Measurements from ENCODE around the gene MTUS2. TPM values are rescaled to one million over a fixed set of nuclear protein-coding genes. Genes with fewer than 3 reads are reported as not detected.

MTUS2 gene
- total RNA-seq, 1 experiment from 2014 or later = 0.35 TPM

DNA sequence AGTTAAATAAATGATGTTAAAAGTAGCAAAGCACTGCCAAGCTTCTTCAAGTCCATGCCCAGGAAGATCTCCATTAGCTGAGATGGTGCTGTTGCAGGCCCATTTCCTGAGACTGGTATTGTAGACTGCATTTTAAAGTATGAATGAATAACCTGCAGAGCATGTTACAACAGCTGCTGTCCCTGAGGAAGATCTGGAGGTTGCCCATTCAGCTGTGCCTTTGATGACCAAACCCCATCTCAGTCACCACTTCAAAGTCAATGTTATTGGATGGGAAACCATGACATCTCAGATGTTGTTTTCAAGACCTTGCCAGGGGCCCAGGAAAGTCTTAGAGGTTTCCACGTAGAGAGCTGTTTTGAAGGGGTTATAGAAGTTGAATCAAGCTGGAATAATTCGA, 281.3 kb downstream of the MTUS2 start:
- Histone ChIP-seq H3K27ac (ENCODE audit: insufficient read length, low read depth, low read length) (no peak overlapping the region), H3K4me2 (ENCODE audit: insufficient read depth, insufficient read length, low read length) (no peak overlapping the region), H3K9me3 (ENCODE audit: control insufficient read depth, low read depth, low read length) (no peaks in the 10 kb centered on the region), H4K8ac (replicated peaks; ENCODE audit: insufficient read length, low read depth, low read length) (no peak overlapping the region), H2BK12ac (ENCODE audit: insufficient read length, low read depth, low read length) (no peak overlapping the region), H3K9ac (ENCODE audit: extremely low read depth, insufficient read length, low read length) (no peak overlapping the region), H2BK20ac (ENCODE audit: low read depth, low read length, poor library complexity, severe bottlenecking) (no peak overlapping the region), H2AK5ac (ENCODE audit: insufficient read length, low read length) (no peak overlapping the region), H3K27me3 (ENCODE audit: insufficient read depth, low read length) (no peaks in the 10 kb centered on the region), H4K91ac (ENCODE audit: insufficient read length, low read depth, low read length) (no peak overlapping the region), H3K23me2 (ENCODE audit: insufficient read length, low read depth, low read length, poor library complexity, severe bottlenecking) (no peaks in the 10 kb centered on the region), H3T11ph (ENCODE audit: low read length) (no peak overlapping the region), H3K14ac (ENCODE audit: insufficient read depth, low read length) (no peak overlapping the region), H2AFZ (ENCODE audit: low read length) (no peak overlapping the region), H3K56ac (ENCODE audit: insufficient read length, low read depth, low read length) (no peak overlapping the region), H3K18ac (ENCODE audit: insufficient read length, low read depth, low read length) (no peak overlapping the region), H3K79me2 (ENCODE audit: insufficient read depth, low read length) (no peaks in the 10 kb centered on the region), H2BK5ac (ENCODE audit: insufficient read length, low read length) (no peak overlapping the region), H4K20me1 (ENCODE audit: control insufficient read depth, insufficient read depth, insufficient read length) (no peaks in the 10 kb centered on the region), H3K4ac (ENCODE audit: low read depth, low read length) (no peak overlapping the region), H4K5ac (ENCODE audit: insufficient read length, low read depth, low read length) (no peak overlapping the region), H3K4me1 (ENCODE audit: insufficient read depth, low read length) (no peaks in the 10 kb centered on the region), H2BK15ac (ENCODE audit: low read depth, low read length) (no peak overlapping the region), H3K23ac (ENCODE audit: insufficient read length, low read depth, low read length) (no peak overlapping the region), H2BK120ac (ENCODE audit: low read depth, low read length, poor library complexity, severe bottlenecking) (no peak overlapping the region), H3K79me1 (ENCODE audit: insufficient read depth, low read depth, low read length, poor library complexity, severe bottlenecking) (no peaks in the 10 kb centered on the region)
- Mint-ChIP-seq H3K27me3 (ENCODE audit: low read depth) (no peaks in the 10 kb centered on the region; the same call in 1 of the 2 replicates), H3K36me3 (ENCODE audit: insufficient read depth in 1 of 3, low read depth in 3 of 3) (no peaks in the 10 kb centered on the region), H3K27ac (no peak overlapping the region), H3K4me1 (peaks cover 2% of the 10 kb centered on the region in 2 experiments), H3K9me3 (peaks cover 0 to 2% of the 10 kb centered on the region in 2 experiments; a peak in 1 of 5 replicates), H3K4me3 (no peak overlapping the region)
- TF ChIP-seq, protein P1, sequence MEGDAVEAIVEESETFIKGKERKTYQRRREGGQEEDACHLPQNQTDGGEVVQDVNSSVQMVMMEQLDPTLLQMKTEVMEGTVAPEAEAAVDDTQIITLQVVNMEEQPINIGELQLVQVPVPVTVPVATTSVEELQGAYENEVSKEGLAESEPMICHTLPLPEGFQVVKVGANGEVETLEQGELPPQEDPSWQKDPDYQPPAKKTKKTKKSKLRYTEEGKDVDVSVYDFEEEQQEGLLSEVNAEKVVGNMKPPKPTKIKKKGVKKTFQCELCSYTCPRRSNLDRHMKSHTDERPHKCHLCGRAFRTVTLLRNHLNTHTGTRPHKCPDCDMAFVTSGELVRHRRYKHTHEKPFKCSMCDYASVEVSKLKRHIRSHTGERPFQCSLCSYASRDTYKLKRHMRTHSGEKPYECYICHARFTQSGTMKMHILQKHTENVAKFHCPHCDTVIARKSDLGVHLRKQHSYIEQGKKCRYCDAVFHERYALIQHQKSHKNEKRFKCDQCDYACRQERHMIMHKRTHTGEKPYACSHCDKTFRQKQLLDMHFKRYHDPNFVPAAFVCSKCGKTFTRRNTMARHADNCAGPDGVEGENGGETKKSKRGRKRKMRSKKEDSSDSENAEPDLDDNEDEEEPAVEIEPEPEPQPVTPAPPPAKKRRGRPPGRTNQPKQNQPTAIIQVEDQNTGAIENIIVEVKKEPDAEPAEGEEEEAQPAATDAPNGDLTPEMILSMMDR (conservative IDR thresholded peaks at IDR 0.05) = no peak
- DNase-seq = no peak
- WGBS (ENCODE audit: extremely low coverage, insufficient read length, low lambda C conversion rate) = no CpG with 5 or more reads among the region's 2 CpGs

Measured in H9 (cell line).